HG03571 (cell line): ENCODE results near the gene FTSJ3.
"Not testable (repeated sequence)": the region's sequence is repeated elsewhere in the genome, so short reads cannot be mapped to it uniquely, and the experiment has no call there.

ENCODE experiments used
- ATAC-seq: cut with Tn5 transposase; IDR thresholded peaks from one replicate; pipeline ENCODE4 v1.9.1; 2021; ENCODE audit not compliant: unreplicated experiment

FTSJ3 gene

GRCh38 chr17:63827002-63827800 lies at the start of gene FTSJ3, which contains the start of gene PSMC5:
TSS of gene FTSJ3 (minus strand) at chr17:63827663. CDS start at chr17:63826902, 761 bp downstream.
TSS of gene PSMC5 (plus strand) at chr17:63827431. CDS start at chr17:63827491, 60 bp downstream.
- ATAC-seq = peak; percentile 82

- ATAC-seq = not testable (repeated sequence)
Observed at GRCh38 chr17:63874693-63875092, 47.2 kb upstream of the FTSJ3 start.

GRCh38 chr17:63874061-63874626 lies 46.7 kb upstream of the FTSJ3 start:
- not testable (repeated sequence) for ATAC-seq

GRCh38 chr17:63873577-63873976 lies 46.1 kb upstream of the FTSJ3 start, which contains the start of gene CSH2:
TSS of gene CSH2 (minus strand) at chr17:63873677. CDS start at chr17:63873614, 63 bp downstream.
- not testable (repeated sequence) for ATAC-seq

GRCh38 chr17:63871646-63872365 lies 44.3 kb upstream of the FTSJ3 start:
- ATAC-seq = not testable (repeated sequence)

- ATAC-seq = not testable (repeated sequence)
Observed at GRCh38 chr17:63870292-63870665, 42.8 kb upstream of the FTSJ3 start.

- not testable (repeated sequence) for ATAC-seq
Observed at GRCh38 chr17:63869491-63870291, 42.2 kb upstream of the FTSJ3 start.

GRCh38 chr17:63866625-63867024 lies 39.2 kb upstream of the FTSJ3 start:
- not testable (repeated sequence) for ATAC-seq

GRCh38 chr17:63859257-63859656 lies 31.8 kb upstream of the FTSJ3 start:
- no peak for ATAC-seq

GRCh38 chr17:63856425-63856824 lies 29.0 kb upstream of the FTSJ3 start:
- ATAC-seq = not testable (repeated sequence)

GRCh38 chr17:63855185-63855584 lies 27.7 kb upstream of the FTSJ3 start:
- ATAC-seq = no peak

- no peak for ATAC-seq
Observed at GRCh38 chr17:63854709-63855108, 27.2 kb upstream of the FTSJ3 start.

GRCh38 chr17:63853260-63853659 lies 25.8 kb upstream of the FTSJ3 start:
- ATAC-seq = no peak

- no peak for ATAC-seq
Observed at GRCh38 chr17:63850401-63850800, 22.9 kb upstream of the FTSJ3 start.

- peak; percentile 78 for ATAC-seq
Observed at GRCh38 chr17:63848834-63849689, 21.6 kb upstream of the FTSJ3 start.

GRCh38 chr17:63847525-63848249 lies 20.2 kb upstream of the FTSJ3 start:
- no peak for ATAC-seq

- no peak for ATAC-seq
Observed at GRCh38 chr17:63845509-63845908, 18.0 kb upstream of the FTSJ3 start.

- ATAC-seq = no peak
Observed at GRCh38 chr17:63843910-63844677, 16.6 kb upstream of the FTSJ3 start.
